HG03460 (cell line): ENCODE results near the gene ATXN2L.
"Not testable (repeated sequence)": the region's sequence is repeated elsewhere in the genome, so short reads cannot be mapped to it uniquely, and the experiment has no call there.

Experiments
- ATAC-seq: cut with Tn5 transposase; IDR thresholded peaks from one replicate; pipeline ENCODE4 v1.9.1; 2021; ENCODE audit not compliant: unreplicated experiment

ATXN2L gene

GRCh38 chr16:28822520-28823290 is at the start of gene ATXN2L:
Gene ATXN2L (plus strand): TSS chr16:28822999. CDS start chr16:28823260, 261 bp downstream.
- peak; percentile 50 for ATAC-seq

DNA sequence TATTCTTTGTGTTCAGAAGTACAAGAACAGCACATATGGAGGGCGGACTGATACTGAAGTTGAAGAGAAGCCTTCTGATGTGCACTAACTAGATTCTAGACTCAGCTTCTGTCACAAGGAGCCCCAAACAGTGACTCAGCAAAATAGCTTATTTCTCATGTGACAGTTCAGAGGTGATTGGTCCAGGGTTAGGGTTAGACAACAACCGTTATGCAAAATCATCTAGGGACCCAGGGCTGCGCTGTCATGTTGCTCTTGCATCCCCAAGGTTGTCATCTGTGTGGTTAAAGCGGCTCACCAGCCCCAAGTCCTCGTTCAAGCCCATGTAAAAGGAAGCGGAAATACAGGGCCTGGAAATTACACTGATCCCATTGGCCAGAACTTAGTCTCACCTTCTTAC is 41.1 kb upstream of the ATXN2L start:
- ATAC-seq, result not testable (repeated sequence)

- not testable (repeated sequence) for ATAC-seq
Measured at GRCh38 chr16:28782357-28782756, 40.4 kb upstream of the ATXN2L start.

GRCh38 chr16:28802235-28803019 is 20.4 kb upstream of the ATXN2L start:
- peak; percentile 63 for ATAC-seq

GRCh38 chr16:28807445-28808120 is 15.2 kb upstream of the ATXN2L start:
- not testable (repeated sequence) for ATAC-seq

- no peak for ATAC-seq
Measured at GRCh38 chr16:28820016-28820415, 2.8 kb upstream of the ATXN2L start.

- ATAC-seq, result not testable (repeated sequence)
Measured at GRCh38 chr16:28820546-28820945, 2.3 kb upstream of the ATXN2L start.

DNA sequence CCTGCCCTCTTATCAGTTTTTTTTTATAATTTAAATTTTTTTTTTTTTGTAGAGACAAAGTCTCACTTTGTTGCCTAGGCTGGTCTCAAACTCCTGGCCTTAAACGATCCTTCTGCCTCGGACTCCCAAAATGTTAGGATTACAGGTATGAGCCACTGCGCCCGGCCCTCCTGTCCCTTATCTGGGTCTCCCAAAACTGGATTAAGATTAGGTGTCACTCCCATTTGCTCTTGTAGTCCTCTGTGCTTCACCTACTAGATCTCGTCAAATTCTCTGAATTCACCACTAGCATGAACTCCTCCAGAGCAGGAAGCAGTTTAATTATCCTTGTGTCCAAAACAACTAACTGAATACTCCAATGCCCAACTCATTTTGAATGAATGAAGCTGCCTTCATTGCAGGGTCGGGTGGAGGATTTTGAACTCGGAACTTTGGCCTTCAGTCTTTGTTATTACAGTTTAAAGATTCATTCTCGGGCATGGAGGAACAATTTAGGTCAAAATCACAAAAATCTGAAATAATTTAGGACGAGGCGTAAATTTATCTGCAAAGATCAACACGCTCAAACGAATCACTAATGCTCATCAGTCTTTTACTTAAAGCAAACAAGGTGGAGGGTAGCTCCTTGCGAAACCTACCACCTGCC is 802 bp upstream of the ATXN2L start:
- ATAC-seq, result no peak

DNA sequence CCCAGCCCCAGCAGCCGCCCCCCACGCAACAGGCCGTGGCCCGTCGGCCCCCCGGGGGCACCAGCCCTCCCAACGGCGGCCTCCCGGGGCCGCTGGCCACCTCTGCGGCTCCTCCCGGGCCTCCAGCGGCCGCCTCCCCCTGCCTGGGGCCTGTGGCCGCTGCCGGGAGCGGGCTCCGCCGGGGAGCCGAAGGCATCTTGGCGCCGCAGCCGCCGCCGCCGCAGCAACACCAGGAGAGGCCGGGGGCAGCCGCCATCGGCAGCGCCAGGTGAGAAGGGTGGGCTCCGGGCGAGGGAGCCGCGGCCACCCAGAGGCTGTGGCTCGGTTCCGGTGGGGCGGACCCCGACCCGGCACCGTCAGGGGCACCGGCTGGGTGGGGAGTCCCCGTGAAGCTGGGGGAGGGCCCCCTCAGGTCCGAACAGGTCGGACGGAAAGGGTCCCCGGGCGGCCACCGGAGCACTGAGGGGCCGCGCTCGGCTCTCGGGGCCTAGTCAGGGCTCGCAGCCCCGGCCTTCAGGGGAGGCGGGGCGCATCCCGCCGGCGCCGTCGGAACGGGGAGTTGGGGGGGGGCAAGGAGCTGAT is 583 bp downstream of the ATXN2L start:
- ATAC-seq, result peak; percentile 22

DNA sequence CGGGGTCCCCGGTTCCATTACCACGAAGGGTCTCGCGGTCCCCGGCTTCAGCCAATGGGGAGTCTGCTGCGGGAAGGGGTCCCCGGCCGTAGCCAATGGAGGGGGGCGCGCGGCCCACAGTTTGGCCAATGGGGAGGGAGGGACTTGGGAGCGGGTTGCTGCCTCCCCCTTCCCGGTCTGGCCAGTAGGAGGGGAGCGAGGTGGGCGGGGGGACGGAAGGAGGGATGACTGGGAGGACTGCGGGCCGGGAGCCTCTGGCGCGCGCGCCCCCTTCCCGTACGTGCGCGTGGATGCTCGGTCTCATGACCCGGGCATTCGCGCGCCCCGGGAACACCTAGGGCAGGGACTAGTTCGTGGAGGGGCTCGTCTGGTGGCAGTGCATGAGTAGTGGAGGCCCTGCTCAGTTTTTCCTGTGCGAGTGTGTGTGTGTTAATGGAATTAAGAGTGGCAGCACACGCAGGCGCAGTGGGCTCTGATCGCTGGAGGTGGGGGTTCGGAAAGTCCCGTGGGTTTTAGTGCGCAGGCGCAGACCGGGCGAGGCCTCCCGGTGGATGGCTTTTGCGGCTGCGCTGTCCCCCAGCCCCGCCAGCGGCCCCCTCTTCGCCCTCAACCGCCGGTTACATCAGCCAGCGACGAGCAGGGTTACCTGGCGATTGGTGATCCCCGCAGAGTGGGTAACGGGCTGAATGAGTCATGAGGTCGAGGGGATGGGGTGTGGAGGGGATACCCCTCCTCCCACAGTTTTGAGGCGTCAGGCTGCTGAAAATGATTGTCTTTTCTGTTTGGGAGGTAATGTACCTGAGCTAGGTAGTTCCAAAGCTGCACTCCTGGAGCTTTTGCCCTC is 1.3 kb downstream of the ATXN2L start:
- peak; percentile 65 for ATAC-seq

DNA sequence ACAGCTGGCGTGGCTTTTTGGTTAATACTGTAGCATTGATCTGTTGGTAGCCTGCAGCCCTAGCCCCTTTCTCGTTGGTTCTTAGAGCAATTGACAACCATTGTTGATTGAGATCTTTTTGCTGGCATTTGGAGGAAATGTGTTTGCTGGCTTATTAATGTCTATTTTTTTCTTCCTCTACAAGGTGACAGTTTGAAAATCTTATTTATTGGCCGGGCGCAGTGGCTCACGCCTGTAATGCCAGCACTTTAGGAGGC is 1.8 kb downstream of the ATXN2L start:
- no peak for ATAC-seq

- ATAC-seq, result no peak
Measured at GRCh38 chr16:28826141-28826540, 3.3 kb downstream of the ATXN2L start.

GRCh38 chr16:28829747-28830146 is 6.9 kb downstream of the ATXN2L start:
- ATAC-seq, result no peak

GRCh38 chr16:28830531-28830930 is 7.7 kb downstream of the ATXN2L start:
- no peak for ATAC-seq

DNA sequence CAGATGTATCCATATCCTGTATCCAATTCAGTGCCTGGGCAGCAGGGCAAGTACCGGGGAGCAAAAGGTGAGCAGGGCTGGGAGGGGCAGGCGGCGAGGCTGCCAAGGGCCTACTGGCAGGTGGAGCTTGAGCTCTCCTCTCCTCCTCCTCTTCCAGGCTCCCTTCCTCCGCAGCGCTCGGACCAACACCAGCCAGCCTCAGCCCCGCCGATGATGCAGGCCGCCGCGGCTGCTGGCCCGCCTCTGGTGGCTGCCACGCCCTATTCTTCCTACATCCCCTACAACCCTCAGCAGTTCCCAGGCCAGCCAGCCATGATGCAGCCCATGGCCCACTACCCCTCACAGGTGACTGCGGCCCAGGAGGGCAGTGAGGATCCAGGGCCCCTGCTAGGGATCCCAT is 11.6 kb downstream of the ATXN2L start:
- no peak for ATAC-seq

GRCh38 chr16:28834873-28835863 is 12.4 kb downstream of the ATXN2L start:
- no peak for ATAC-seq

DNA sequence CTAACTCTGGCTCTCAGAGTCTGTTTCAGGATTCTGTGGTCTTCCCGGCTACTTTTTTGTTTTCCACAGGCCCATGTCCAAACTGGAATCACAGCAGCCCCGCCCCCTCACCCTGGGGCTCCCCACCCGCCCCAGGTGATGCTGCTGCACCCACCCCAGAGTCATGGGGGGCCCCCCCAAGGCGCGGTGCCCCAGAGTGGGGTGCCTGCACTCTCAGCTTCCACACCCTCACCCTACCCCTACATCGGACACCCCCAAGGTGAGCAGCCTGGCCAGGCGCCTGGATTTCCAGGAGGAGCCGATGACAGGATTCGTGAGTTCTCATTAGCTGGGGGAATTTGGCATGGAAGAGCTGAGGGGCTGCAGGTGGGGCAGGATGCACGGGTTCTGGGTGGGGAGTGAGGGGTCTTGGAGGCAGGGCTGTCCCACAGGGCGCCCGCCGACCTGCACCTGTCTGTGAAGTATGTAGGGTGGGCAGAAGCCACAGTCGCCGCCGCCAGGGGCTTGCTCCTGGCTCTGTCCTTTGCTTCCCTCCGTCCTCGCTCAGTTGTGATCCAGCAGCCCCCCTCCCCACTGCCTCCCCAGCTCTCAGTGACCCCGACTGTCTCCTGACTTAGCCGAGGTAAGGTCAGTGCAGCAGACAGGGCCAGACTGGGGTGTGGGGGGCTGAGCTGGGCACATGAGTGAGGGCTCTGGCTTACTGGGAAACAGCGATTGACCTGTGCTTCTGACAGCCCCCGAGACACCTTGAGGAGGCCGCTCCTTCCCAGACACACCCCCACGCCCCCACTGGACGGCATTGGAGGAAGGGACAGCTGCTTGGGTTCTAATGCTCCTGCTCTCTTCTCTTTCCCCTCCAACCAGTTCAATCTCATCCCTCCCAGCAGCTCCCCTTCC is 13.3 kb downstream of the ATXN2L start:
- no peak for ATAC-seq

DNA sequence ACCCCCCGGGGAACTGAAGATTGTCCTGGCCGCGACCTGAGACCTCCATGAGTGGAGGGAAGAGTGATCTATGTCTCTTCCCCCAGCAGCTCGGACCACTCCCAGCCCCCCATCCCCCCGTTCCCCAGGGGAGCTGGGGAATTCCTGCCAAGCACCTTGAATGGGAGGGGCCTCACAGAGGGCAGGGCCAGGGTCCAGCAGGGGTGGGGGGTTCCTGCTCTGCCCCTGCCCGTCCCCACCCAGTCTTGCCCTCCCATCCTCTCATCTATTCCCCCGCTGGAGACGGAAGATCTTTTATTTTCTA is 13.9 kb downstream of the ATXN2L start:
- ATAC-seq, result no peak
